ENCODE results near the gene STK17B.

The STK17B gene

DNA sequence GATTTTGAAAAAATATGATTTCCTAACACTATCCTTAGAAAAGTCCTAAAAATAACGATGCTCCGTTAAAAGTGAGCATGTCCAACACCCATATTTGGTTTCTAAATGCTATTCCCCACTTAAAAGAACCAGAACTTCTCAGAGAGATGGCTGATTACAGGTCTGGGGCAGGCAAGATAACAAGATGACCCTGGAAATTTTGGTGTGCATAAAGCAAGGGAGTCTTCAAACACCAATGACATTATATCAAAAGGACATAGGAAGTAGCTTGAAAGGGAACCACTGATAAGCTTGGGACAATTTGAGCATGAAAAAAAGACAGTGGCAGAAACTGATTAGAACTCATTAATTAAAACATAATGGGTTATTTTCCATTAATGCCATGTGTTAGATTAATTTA lies 17.9 kb downstream of the STK17B start:
- DNase-seq = no peak

DNA sequence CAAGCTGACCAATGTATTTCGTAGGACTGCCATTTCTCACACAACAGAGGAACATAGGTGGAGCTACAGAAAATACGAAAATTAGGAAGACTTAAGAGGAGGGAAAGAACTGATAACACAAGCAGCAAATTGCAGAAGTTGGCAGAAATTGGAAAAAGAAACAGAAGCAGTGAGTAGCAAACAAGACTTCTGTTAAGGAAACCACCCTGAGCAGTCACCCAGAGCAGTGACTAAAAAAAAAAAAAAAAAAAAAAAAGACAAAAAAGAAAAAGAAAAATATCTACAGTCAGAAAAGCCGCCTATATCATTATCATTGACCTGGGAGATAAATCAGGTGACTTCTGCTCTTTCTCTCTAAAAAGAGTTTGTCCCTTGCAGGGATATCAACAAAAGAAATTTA lies 21.4 kb downstream of the STK17B start:
- DNase-seq = no peak

DNA sequence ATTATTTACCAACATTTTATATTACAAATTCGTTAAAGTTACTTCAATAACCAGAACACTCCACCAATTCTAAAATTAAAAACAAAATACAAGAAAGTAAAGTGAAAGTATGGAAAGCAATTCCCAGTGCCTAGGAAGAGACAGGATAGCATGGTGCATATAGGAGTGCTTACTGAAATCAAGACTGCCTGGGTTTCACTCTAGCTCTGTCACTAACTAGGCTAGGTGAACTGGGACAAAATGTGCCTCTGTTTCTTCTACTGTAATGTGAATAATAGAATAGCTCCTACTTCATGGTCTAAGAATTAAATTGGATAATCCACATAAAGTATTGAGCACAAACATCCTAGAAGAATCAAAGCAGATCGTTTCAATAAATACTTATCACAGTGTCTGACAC lies 22.6 kb downstream of the STK17B start:
- DNase-seq = no peak

DNA sequence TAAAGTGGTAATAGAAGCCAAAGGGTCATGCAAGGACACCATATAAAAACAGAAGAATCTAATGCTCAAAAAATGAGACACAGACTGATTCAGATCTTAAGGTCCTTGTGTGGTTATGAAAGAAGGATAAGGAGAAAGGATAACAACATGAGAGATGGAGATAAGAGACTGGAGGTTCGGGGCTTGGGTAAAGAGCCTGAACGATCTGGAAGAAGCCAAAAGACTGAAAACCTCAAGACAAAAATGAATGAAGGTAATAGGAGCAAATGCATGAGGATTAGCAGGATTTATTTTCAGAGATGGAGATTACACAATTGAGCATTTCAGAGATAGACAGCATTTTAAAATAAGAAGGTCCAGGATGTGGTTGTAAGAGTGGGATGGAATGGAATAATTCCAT lies 26.1 kb downstream of the STK17B start:
- DNase-seq = no peak

DNA sequence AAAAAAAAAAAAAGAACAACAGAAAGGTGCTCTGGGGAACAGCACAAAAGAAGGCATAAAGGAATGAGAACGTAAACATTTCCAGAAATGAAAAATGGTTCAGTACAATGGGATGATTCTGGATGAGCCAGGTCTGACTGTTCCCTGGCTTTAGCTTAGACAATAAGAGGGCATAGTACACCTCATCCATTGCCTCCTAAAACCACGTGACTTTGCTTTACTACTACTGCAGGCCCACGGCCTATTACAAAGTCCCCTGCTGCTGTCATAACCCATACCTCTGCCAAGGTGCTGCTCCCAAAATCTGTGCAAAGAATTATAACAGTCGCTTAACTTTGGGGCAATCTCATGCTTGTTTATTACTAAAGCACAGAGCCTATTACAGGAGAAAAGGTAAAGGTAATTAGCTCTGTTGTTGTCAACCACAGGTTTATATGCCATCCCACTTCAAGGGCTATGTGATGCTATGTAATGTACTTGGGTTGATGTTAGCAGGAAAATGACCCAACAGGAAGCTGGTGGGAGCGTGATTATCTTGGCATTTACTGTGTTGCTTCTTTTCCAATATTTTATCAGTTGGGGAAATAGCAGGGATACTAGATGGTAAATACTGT lies 26.8 kb downstream of the STK17B start:
- no peak for DNase-seq

DNA sequence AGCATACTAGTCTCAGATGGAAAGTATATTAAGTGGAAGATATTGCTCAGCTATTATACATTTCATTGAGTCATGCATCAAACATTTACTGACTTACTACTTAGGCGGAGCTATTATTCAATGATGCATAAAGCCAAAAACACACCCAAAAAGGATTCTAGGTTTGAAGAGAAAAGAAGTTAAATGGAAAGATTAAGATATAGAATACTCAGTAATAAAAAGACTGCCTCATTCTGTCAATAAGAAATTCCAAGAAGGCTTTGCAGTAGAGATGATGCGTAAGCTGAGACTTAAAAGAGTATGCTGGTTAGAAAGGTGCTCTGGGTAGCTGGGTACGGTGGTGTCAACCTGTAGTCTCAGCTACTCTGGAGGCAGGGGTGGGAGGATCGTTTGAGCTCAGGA lies 27.6 kb downstream of the STK17B start:
- no peak for DNase-seq

DNA sequence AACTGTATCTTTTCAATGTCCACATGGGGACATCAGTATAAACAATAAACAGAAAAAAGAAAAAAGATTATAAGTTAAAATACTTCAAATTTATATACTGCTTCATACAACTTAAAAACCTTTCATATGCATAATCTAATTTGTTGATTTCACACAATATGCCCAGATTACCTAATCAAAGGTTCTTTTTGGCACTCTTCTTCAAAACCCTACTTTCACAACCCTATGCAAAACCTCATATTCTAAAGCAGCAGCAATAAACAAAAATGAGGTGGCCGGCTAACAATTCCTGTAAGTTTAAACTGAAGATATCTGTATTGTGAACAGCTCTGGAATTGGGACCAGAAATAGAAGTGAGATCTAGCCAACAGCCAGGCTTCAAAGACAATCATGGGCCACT lies 28.6 kb downstream of the STK17B start:
- no peak for DNase-seq

DNA sequence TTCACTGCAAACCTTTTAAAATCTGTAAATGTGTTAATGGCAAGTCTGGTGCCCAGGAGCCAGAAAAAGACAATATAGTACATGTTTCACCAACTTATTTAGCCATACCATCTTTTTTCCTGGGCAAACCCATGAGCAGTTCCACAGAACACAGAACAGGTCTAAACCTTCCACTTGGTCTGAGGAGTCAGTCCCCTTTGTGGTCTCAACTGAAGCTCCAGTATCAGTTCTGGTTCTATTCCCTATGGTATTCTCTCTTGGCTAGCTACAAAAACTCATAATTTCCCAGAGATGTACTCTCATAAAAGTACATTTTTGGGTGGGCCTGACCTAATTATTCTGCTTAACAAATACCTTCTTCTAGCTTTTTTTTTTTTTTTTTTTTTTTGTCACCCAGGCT lies 31.2 kb downstream of the STK17B start:
- no peak for DNase-seq

DNA sequence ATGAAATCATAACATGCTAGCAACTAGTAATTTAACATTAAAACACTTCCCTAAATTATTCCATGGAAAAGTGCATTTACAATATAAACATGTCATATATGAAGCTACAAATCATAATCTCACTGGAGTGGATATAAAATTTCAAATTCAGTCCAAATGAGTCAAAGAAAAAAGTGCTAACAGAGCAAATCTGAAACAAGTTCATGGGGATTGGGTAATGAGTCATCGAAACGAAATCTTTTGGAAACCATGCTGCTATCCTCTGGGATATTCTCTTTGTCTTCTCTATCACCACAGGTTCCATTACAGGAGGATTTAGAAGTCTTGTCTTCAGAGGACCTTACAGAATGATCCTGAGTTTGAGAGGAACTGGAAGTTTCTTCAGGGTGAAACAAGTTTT lies 34.1 kb downstream of the STK17B start:
- no peak for DNase-seq

DNA sequence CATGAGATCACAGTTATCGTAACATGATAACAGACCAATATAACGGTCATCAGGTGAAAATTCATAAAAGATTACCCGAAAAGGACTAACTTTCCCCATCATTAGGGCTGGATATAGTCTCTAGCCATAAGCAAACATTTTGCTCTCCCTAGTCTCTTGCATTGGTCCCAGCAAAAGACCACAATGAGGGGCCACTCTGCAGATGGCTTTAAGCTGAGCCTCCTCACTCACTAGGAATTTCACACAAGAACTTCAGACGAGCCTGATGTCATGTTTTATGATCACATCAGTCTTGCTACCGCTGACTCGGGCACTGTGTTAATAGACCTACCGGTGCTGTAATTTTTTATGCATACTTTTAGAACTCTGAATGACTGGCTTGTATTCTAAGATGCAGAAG lies 35.2 kb downstream of the STK17B start:
- DNase-seq = no peak

DNA sequence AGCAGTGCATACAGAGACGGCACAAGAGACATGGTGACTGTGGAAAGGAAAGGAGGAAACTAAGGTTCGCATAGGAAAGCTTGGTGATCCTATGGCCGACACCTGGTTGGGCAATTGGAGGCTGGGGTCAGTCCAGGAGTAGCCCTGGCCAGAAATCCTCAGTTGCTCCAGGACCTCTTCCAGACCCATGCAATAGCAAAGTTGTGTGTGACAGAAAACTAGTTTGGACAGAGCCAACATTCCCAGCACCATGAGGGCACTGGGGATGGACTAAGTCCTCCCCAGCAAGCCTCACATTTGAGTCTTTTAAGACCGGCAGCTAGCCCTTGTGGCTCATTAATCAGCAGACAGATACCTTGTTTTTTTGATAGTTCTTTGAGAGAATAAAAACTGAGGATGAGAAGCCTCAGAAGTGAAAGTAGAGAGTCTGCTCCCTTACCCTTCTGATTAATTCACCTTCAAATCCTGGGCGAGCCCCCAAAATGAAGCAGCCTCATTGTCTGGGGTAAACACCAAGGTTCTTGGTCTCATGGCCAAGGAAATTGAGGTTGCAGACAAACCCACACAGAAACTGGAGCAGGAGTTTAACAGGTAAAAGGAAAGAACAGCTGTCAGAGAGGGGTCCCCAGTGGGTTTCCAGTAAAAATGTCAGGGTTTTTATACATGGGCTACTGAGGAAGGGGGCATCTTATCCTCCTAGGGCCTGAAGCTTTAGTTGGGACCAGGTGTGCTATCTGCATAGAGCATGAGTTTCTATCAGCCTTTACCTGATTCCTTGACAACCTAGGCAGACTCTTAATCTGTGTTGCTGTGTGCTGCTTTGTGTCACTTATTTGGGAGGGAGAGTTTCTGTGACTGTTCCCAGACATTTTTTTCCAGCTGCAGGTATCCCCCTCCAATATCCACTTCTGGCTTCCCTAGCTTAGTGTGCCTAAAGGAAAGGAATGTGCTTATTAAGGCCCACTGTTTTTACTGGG lies 39.1 kb downstream of the STK17B start:
- DNase-seq = no peak

DNA sequence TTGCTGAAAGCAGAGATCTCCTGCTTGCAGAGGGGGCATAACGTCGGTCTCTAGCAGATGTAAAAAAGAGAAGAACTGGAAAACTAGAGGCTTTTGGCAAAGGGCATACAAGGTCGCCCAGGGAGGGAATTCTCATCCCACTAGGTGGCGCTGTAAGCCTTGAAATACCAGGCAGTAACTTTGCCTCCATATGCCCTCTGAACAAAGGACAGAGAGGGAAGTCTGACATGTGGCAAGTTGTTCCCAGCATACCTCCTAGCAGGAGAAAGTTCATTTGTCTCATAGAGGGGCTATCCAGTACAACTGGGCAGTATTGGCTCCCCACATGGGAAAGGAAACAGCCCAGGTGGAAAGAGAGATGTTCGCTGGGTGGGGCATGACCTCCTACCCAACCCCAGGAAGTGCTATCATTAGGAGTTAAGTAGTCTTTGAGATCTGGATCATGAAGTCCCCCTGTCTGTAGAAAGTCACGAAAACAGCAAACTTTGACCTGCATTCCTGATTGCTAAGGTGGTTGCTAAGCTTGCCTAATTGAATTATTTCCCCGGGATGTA lies 39.9 kb downstream of the STK17B start:
- peak; percentile 21 to 47 for DNase-seq

DNA sequence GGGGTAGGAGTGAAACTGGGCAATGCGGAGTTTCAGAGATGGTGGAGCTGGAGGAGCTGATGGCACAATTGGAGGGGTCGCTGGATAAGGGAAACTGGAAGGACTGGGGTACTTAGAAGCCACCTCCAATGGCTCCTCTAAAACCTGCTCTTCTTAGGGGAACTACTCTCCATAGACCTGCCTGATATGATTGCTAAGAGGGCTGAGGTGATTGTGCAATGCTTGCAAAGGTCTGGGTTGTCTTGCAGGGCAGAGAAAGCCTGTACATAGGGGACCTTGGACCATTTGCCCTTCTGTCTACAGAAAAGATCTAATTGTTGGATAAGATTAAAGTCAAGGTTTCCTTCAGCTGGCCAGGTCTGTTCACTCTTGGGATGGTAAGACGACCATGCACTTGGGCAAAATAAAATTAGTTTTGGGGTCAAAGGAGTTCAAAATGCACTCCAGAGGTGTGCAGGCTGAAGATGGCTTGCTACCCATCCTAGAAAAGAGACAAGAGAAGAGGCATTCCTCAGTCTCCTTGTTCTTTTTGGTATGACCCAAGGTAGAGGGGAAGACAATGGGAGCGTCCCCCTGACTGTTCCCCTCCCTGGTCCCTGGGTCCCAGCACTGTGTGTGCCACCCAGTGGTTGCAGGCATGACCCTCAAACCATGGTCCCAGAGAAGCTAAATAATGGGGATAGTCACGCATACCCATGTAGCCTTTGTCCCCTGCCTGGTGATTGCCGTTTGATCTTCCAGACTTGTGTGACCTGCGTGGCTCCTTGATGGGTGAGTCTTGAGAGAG lies 41.1 kb downstream of the STK17B start:
- DNase-seq = no peak

DNA sequence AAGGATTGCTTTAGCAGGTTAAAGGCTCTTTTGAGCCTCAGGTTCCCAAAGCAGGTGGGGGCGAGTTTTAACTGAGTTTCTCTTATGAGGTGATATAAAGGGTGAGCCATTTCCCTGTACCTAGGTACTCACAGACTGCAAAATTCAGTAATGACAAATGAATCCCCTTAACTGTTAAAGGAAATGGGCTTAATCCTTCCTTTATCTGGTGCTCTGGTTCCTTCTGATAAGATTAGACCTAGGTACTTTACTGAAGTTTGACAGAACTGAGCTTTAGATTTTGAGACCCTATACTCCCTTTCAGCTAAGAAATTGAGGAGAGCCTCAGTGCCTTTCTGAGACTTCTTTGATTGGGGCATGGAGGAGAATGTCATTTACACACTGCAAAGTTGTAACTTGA lies 42.6 kb downstream of the STK17B start:
- DNase-seq = no peak

DNA sequence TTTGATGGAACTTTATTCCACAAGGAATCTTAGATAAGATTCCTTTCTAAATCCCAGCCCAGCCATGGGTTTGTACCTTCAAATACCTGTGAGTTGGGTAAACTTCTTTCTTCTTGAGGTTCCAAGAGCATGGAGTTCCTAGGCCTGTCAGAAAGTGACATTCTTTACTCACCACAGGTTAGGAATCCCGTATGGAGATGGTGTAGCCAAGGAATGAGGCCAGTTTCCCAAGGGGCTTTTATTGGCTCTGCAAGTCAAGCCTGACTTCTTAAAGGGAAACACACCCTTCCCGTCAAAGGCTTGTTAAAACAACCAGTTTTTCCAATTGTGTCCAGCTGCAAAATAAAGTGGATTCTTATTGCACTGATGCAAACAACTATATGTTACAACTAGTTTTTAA lies 45.8 kb downstream of the STK17B start:
- no peak for DNase-seq

DNA sequence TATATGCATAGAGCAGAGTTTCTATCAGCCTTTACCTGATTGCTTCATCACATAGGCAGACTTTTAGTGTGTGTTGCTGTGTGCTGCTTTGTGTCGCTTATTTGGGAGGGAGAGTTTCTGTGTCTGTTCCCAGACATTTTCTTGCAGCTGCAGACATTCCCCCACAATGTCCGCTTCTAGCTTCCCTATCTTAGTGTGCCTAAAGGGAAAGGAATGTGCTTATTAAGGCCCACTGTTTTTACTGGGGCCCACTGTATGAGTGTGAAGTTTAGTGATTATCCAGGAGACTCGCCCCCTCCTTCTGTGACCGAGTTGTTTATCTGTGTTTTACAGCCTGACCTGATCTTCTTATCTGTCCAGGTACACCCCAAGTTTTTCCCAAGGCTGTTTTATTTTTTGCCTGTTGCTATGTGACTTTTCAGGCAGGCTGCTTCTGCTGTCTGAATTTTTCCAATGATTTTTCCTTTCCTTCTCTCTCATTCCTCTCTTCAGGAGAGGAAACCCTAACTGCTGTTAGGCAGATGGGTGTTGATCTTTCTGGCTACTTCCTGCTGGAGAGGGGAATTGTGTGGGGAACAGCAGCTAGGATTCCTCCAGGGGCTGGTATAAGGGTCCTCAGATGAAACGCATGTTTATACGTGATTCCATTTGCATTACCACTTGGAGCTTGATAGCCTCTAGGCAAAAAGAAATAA lies 47.6 kb downstream of the STK17B start:
- DNase-seq = no peak

DNA sequence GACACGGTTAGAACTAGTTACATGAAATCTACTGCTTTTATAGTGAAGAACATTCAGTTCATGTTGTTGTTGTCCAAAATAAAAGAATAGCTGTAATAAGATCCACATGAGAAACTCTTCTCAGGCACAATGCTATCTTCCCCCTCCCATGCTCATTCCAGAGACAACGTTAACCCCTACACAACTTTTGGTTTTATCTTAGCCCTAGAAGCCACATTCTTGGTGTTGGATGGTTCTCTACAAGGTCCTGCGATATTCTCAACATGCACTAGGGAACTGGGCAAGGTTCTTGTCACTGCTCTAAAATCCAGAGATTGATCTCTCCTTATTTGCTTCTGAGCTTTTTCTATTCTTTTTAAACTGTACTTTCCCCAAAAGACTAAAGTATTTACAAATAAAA lies 51.5 kb downstream of the STK17B start:
- no peak for DNase-seq

DNA sequence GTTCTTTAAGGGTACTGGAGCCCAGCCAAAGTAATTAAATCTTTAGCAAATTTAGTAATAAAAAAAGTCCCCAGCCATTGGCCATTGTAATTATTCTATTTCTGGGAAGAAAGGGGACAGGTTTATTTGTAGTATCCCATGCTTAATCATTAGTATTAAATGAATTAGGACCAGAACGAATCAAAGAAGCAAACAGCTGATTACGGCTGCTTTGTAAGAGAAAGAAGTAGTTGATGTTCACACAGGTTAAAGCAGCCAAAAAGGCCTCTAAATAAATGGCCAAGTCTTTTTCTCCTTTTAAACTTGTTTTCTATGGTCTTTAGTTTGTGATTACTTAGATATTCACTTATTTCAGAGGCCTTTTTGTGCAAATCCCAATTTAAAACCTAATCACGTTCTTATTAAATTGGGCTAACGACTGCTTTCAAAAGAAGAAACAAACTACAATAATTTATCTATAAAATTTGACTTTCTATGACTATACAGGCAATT lies 54.1 kb downstream of the STK17B start:
- DNase-seq = no peak

DNA sequence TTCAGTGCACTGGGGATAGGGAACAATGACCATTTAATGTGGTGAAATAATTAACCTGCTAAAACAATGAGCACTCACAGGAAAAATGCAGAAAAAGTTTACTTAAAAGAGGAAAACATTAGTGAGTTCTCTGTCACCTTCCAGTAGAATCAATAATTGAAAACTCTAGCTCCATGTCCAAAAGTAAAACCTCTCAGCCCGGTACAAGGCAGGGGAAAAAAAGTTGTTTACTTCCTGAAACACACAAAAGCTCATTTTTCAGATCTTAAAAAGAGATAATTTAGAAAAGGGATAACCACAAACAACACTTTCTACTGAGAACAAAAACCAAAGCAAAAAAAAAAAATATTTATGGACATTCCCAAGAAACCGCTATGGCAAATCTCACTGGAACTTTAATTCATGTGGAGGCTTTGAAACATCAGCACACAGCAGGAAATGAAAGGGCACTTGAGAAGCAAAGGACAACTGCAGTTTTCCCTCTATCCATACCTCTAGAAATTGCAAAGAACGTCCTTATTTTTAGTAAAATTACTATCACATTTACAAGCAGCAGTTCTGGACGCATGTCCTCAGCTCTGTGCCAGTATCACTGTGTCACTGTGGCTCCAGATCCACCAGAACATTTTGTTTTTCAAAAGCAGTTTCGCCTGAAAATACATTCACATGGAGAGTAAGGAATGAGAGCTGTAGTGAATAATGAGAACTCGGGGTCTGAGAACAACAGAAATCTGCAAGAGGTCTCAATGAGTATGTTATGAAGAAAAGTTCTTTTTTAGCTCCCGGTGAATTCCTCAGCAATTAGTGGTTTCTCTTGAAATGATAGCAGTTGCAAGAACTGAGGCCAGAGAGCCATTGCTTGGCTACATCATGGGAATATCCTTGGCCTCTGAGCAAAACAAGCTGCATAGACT lies 58.1 kb downstream of the STK17B start:
- DNase-seq = no peak

DNA sequence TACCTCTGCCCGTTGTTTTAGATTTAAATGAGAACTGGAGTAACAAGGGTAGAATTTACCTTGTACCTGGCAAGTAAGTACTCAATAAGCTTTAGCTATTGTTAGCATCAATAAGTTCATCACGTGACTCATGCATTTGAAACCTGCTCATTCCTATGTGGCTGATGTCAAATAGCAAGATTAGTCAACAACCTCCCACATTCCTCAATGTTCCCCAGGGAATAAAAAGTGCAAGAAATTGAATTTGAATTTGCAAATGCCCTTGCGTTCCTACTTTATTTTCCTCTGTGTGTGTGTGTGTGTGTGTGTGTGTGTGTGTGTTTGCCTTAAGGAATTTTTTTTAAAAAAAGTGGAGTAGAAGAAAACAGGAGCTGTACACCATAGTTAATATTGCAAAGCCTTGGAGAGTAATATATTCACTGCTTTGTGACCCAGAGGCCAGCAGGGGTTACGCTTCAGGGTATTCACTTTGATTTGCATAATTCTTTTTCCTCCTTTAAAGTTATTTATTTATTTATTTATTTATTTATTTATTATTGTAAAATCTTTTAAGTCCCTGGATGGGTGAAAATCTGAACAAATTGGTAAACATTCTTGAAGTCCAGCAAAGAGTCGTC lies 58.9 kb downstream of the STK17B start:
- DNase-seq = no peak

DNA sequence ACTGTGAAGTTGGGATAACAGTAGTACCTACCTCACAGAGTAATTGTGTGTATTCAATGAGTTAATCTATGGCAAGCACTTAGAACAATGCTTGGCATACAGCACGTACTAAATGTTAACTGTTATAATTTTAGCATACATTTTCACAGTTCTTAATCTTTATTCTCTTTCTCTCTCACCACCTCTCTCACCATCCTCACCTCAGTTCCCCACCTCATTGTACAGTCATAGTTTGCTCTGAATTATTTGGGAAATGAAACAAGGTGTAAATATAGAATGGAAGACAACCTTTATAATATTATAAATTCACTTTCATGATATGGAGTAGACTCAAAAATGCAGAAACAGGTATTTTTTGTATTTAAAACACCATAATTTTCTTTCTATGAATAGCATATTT lies 62.8 kb downstream of the STK17B start:
- DNase-seq = no peak
